GM12878 (cell line): ENCODE results near the gene SAFB. TPM values are rescaled to one million over a fixed set of nuclear protein-coding genes. Genes with fewer than 3 reads are reported as not detected.

Experiments used
- ATAC-seq: fragments of 200-7000 bp; cut with Tn5 transposase; 3 replicates; pipeline ENCODE4 v1.9.1; 2020; ENCODE audit warnings: mild to moderate bottlenecking, moderate library complexity
- BruUV-seq: library from RNA; stranded (reverse); fragments of 400-500 nt; replicated peaks from 2 replicates; lab custom pipeline; 2021; lab: Mats Ljungman, UMichigan
- CTCF ChIA-PET: fragments of 300-600 bp; sonication (Branson Sonifier 250); formaldehyde crosslinking; extraction: SDS; loops from one replicate; lab custom pipeline; 2021; ENCODE audit warnings: inconsistent platforms; lab: Yijun Ruan, JAX
- POLR2A ChIA-PET: fragments of 350-600 bp; formaldehyde crosslinking; extraction: SDS; loops from one replicate; lab custom pipeline; 2021; ENCODE audit warnings: inconsistent platforms; lab: Charles Lee
- RAD21 ChIA-PET: fragments of 300-600 bp; sonication (Branson Sonifier 250); formaldehyde crosslinking; loops from one replicate; lab custom pipeline; 2023; ENCODE audit warnings: antibody characterized with exemption; ENCODE audit not compliant: unreplicated experiment; lab: Charles Lee
- SMC1A ChIA-PET: fragments of 300-600 bp; sonication (Branson Sonifier 250); formaldehyde crosslinking; loops from one replicate; lab custom pipeline; 2023; ENCODE audit not compliant: unreplicated experiment, uncharacterized antibody; lab: Charles Lee
- DNase-seq: peaks from one replicate; pipeline ENCODE4 v3.0.0-alpha.2; 2011; ENCODE audit warnings: low read depth, low spot score
- FAIRE-seq: peaks from 3 replicates; lab custom pipeline; 2011; peaks lifted over from hg19 to GRCh38; lab: Jason Lieb, UNC
- H2AFZ ChIP-seq: 2 replicates; pipeline ENCODE4 v1.6.0; 2011; ENCODE audit warnings: low read depth, low read length, control low read depth; ENCODE audit not compliant: control insufficient read depth
- H3K27ac ChIP-seq: 2 replicates; pipeline ENCODE4 v1.5.1; 2011; ENCODE audit warnings: control low read depth; ENCODE audit not compliant: control insufficient read depth, insufficient read depth
- H3K27me3 ChIP-seq, 2 experiments: replicated peaks in 1 of 2; 2 replicates each; pipeline versions ENCODE4 v1.6.0 to v1.6.1; 2011; ENCODE audit warnings: low read length in 1 of 2; ENCODE audit not compliant: control insufficient read depth in 2 of 2, insufficient read depth in 2 of 2
- H3K36me3 ChIP-seq, 2 experiments: 2 replicates each; pipeline ENCODE4 v1.5.1; 2011; ENCODE audit warnings: low read length in 1 of 2; ENCODE audit not compliant: control insufficient read depth in 2 of 2, insufficient read depth in 2 of 2
- H3K4me1 ChIP-seq: 2 replicates; pipeline ENCODE4 v1.6.1; 2011; ENCODE audit warnings: mild to moderate bottlenecking, low read length, moderate library complexity, mixed read lengths; ENCODE audit not compliant: control insufficient read depth, insufficient read depth
- H3K4me2 ChIP-seq: 2 replicates; pipeline ENCODE4 v1.6.0; 2011; ENCODE audit warnings: control low read depth; ENCODE audit not compliant: control insufficient read depth, insufficient read depth
- H3K4me3 ChIP-seq: fragments of 200-600 bp; sonication (generic); 2 replicates; pipeline ENCODE4 v1.5.1; 2016
- H3K79me2 ChIP-seq: 2 replicates; pipeline ENCODE4 v1.6.0; 2011; ENCODE audit warnings: low read length; ENCODE audit not compliant: control insufficient read depth, insufficient read depth
- H3K9ac ChIP-seq: 2 replicates; pipeline ENCODE4 v1.8.0; 2011; ENCODE audit warnings: low read length, control low read depth, mixed read lengths; ENCODE audit not compliant: control insufficient read depth, insufficient read depth
- H3K9me3 ChIP-seq: replicated peaks from 3 replicates; pipeline ENCODE4 v1.5.1; 2011; ENCODE audit warnings: mild to moderate bottlenecking, low read length; ENCODE audit not compliant: control insufficient read depth, insufficient read depth
- H4K20me1 ChIP-seq: 2 replicates; pipeline ENCODE4 v1.6.0; 2011; ENCODE audit not compliant: control insufficient read depth, insufficient read depth
- BCLAF1 ChIP-seq: fragments of 450-650 bp; IDR thresholded peaks from 2 replicates; pipeline ENCODE4 v1.6.1; 2017; ENCODE audit warnings: antibody characterized with exemption, mild to moderate bottlenecking, moderate library complexity
- CBX3 ChIP-seq: fragments of 200-600 bp; sonication (generic); IDR thresholded peaks from 2 replicates; pipeline ENCODE4 v1.6.1; 2016; ENCODE audit warnings: low read depth, borderline replicate concordance
- CBX5 ChIP-seq: sonication (generic); IDR thresholded peaks from 2 replicates; pipeline ENCODE4 v1.6.1; 2016; ENCODE audit warnings: low read depth, moderate library complexity, mild to moderate bottlenecking, inconsistent platforms
- CHD4 ChIP-seq: fragments of 200-600 bp; sonication (generic); IDR thresholded peaks from 2 replicates; pipeline ENCODE4 v1.6.1; 2016; ENCODE audit warnings: mild to moderate bottlenecking
- DPF2 ChIP-seq: fragments of 450-650 bp; IDR thresholded peaks from 2 replicates; pipeline ENCODE4 v1.6.1; 2017; ENCODE audit warnings: mild to moderate bottlenecking
- IKZF1 ChIP-seq: fragments of 450-650 bp; conservative IDR thresholded peaks from 2 replicates; pipeline ENCODE4 v1.6.1; 2017; ENCODE audit warnings: antibody characterized with exemption, mild to moderate bottlenecking
- JUNB ChIP-seq: IDR thresholded peaks from 2 replicates; pipeline ENCODE4 v1.6.1; 2016; ENCODE audit warnings: antibody characterized with exemption, mild to moderate bottlenecking
- PML ChIP-seq: IDR thresholded peaks from 2 replicates; pipeline ENCODE4 v1.6.1; 2012; ENCODE audit warnings: low read length, inconsistent platforms
- SIX5 ChIP-seq: IDR thresholded peaks from 2 replicates; pipeline ENCODE4 v1.6.1; 2011; ENCODE audit warnings: mild to moderate bottlenecking, low read depth, low read length, moderate library complexity; ENCODE audit not compliant: severe bottlenecking
- TAF1 ChIP-seq: IDR thresholded peaks from 2 replicates; pipeline ENCODE4 v1.6.1; 2011; ENCODE audit warnings: mild to moderate bottlenecking, low read depth, low read length, borderline replicate concordance
- YY1 ChIP-seq: IDR thresholded peaks from 2 replicates; pipeline ENCODE4 v1.6.1; 2011; ENCODE audit warnings: low read depth, mild to moderate bottlenecking, low read length
- ZBTB4 ChIP-seq: fragments of 450-650 bp; formaldehyde crosslinking; IDR thresholded peaks from 2 replicates; pipeline ENCODE4 v1.4.0; 2022; ENCODE audit warnings: mild to moderate bottlenecking, moderate library complexity
- WGBS: methylation state at CpG from one replicate; pipeline ENCODE4 v1.1.6; 2016; ENCODE audit warnings: low lambda C conversion rate; ENCODE audit not compliant: insufficient replicate concordance, insufficient coverage; ENCODE audit errors: missing lambda C conversion rate; 5-methylcytosine and 5-hydroxymethylcytosine counted together
- in situ Hi-C: fragments of 300-500 bp; cut with MboI; formaldehyde crosslinking; loops from 9 replicates; pipeline ENCODE4 v1.14.3; 2018; ENCODE audit warnings: mixed read lengths
- intact Hi-C: fragments of 100-400 bp; cut with micrococcal nuclease; formaldehyde crosslinking; loops from one replicate; pipeline ENCODE4 v1.14.2; 2022; ENCODE audit not compliant: unreplicated experiment
- polyA plus RNA-seq, 11 experiments: library from polyadenylated mRNA; depleted of rRNA in 4 of 11; unstranded in 6 of 11; stranded (reverse) in 5 of 11; fragments of >200 nt; fragmentation: Nextera tagmentation in 4 of 11; fragmentation: Illumina TruSeq in 1 of 11; extraction: Ambion mirVana in 4 of 11; extraction: Trizol in 1 of 11; gene quantifications; 1 replicate in 1 of 11; 2 replicates in 10 of 11; pipeline versions ENCODE4 v1.2.1 to v1.2.3, GENCODE V29; 2011 to 2016; ENCODE audit warnings: inconsistent platforms in 2 of 11, missing spikeins in 2 of 11, low read depth in 1 of 11
- total RNA-seq, 4 experiments: library from RNA; depleted of rRNA in 3 of 4; stranded (reverse); fragments of >200 nt in 3 of 4; fragmentation: Illumina TruSeq in 1 of 4; extraction: Trizol in 1 of 4; gene quantifications; 2 replicates each; pipeline versions ENCODE4 v1.2.1 to v1.2.3, GENCODE V29; 2013 to 2021
- TF ChIP-seq, protein P1 (sequence below): IDR thresholded peaks from 2 replicates; pipeline ENCODE4 v1.6.1; 2012; ENCODE audit warnings: low read depth, low read length, improper control_type of control experiment
- TF ChIP-seq, protein P2 (sequence below): fragments of 450-650 bp; formaldehyde crosslinking; IDR thresholded peaks from 2 replicates; pipeline ENCODE4 v1.5.0; 2022; ENCODE audit warnings: mild to moderate bottlenecking, missing genetic modification characterization

The SAFB gene
- total and polyA plus RNA-seq, 10 of the 15 experiments (the other 5 are each of a cell fraction or from before 2014, with no cell fraction given) = 1.6 to 131 (median 61.2) TPM

DNA sequence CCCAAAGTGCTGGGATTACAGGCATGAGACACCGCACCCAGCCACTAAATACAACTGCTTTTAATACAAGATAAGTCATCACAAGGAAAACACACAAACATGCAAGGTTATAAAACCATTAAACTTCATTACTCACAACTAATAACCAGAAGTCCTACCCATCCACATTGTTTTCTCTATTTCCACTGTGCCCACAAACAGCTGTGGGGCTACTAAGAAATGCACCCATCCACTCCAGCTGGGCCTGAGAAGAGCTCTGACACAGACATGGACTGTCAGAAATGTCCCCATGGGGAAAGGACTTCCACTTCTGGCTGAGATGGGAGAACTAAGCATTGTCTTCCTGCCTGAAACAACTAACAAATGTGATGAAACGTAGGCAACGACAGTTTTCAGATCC lies 17.5 kb upstream of the SAFB start:
- H3K79me2 ChIP-seq = no peaks in the 10 kb centered on the region; the same call in none of the 2 replicates
- no peaks in the 10 kb centered on the region for H3K27me3 ChIP-seq
- no peaks in the 10 kb centered on the region for H3K9me3 ChIP-seq
- no TSS peak for BruUV-seq
- in situ Hi-C loops = no loop called here
- no peak for FAIRE-seq
- H3K4me3 ChIP-seq = no peak overlapping the region
- H4K20me1 ChIP-seq = no peaks in the 10 kb centered on the region; the same call in 1 of the 2 replicates
- no peak for ATAC-seq
- RAD21 ChIA-PET = no interaction called here
- TF ChIP-seq CBX3 (no peak), JUNB (no peak), CHD4 (no peak), SIX5 (no peak), BCLAF1 (no peak), ZBTB4 (CRISPR knock-in tag) (no peak), PML (no peak), YY1 (no peak), CBX5 (no peak), DPF2 (no peak), IKZF1 (no peak), TAF1 (no peak)
- TF ChIP-seq, protein P1, sequence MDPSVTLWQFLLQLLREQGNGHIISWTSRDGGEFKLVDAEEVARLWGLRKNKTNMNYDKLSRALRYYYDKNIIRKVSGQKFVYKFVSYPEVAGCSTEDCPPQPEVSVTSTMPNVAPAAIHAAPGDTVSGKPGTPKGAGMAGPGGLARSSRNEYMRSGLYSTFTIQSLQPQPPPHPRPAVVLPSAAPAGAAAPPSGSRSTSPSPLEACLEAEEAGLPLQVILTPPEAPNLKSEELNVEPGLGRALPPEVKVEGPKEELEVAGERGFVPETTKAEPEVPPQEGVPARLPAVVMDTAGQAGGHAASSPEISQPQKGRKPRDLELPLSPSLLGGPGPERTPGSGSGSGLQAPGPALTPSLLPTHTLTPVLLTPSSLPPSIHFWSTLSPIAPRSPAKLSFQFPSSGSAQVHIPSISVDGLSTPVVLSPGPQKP = no peak
- TF ChIP-seq, protein P2, sequence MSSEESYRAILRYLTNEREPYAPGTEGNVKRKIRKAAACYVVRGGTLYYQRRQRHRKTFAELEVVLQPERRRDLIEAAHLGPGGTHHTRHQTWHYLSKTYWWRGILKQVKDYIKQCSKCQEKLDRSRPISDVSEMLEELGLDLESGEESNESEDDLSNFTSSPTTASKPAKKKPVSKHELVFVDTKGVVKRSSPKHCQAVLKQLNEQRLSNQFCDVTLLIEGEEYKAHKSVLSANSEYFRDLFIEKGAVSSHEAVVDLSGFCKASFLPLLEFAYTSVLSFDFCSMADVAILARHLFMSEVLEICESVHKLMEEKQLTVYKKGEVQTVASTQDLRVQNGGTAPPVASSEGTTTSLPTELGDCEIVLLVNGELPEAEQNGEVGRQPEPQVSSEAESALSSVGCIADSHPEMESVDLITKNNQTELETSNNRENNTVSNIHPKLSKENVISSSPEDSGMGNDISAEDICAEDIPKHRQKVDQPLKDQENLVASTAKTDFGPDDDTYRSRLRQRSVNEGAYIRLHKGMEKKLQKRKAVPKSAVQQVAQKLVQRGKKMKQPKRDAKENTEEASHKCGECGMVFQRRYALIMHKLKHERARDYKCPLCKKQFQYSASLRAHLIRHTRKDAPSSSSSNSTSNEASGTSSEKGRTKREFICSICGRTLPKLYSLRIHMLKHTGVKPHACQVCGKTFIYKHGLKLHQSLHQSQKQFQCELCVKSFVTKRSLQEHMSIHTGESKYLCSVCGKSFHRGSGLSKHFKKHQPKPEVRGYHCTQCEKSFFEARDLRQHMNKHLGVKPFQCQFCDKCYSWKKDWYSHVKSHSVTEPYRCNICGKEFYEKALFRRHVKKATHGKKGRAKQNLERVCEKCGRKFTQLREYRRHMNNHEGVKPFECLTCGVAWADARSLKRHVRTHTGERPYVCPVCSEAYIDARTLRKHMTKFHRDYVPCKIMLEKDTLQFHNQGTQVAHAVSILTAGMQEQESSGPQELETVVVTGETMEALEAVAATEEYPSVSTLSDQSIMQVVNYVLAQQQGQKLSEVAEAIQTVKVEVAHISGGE (CRISPR knock-in tag) = no peak
- TF ChIP-seq, all 136 proteins: peak for 0
- intact Hi-C loops = no loop called here
- 100% methylated on average over 3 of the region's 3 CpGs for WGBS
- SMC1A ChIA-PET = no interaction called here
- no peaks in the 10 kb centered on the region for H3K4me1 ChIP-seq
- no peak for DNase-seq
- H2AFZ ChIP-seq = no peak overlapping the region
- no peak overlapping the region for H3K27ac ChIP-seq
- no peak overlapping the region for H3K9ac ChIP-seq
- peaks cover 24 to 57% of the 10 kb centered on the region in 2 experiments for H3K36me3 ChIP-seq
- CTCF ChIA-PET = interaction anchor here (1.8 kb wide), 1 partner anchor 14 kb away, joined by 4 read pairs; no protein-coding TSS in a partner anchor
- no peak overlapping the region for H3K4me2 ChIP-seq
- POLR2A ChIA-PET = interaction anchor here (0.6 kb wide), 1 partner anchor 496 kb away, joined by 3 read pairs; no protein-coding TSS in a partner anchor
